SK-N-SH (cell line): ENCODE results near the gene ARHGAP1. TPM values are rescaled to one million over a fixed set of nuclear protein-coding genes. Genes with fewer than 3 reads are reported as not detected.

Experiments
- CTCF ChIA-PET: fragments of 300-600, 350-600 bp; formaldehyde crosslinking; extraction: SDS; loops from one replicate; lab custom pipeline; 2021; lab: Yijun Ruan, JAX
- POLR2A ChIA-PET: fragments of 350-600 bp; sonication (Branson Sonifier 250); formaldehyde crosslinking; extraction: SDS; loops from one replicate; lab custom pipeline; 2020; ENCODE audit warnings: antibody characterized with exemption, inconsistent platforms; lab: Yijun Ruan, JAX
- DNase-seq: peaks from one replicate; pipeline ENCODE4 v3.0.0; 2012
- H2AFZ ChIP-seq: fragments of 200-600 bp; sonication (generic); 2 replicates; pipeline ENCODE4 v1.8.1; 2016; ENCODE audit warnings: antibody characterized with exemption, mild to moderate bottlenecking, low read depth
- H3F3A ChIP-seq: fragments of 200-600 bp; sonication (generic); replicated peaks from 2 replicates; pipeline ENCODE3; 2016; ENCODE audit warnings: antibody characterized with exemption, mild to moderate bottlenecking; ENCODE audit not compliant: insufficient read depth
- H3K27ac ChIP-seq, 2 experiments: fragments of 200-500 bp in 1 of 2; fragments of 200-600 bp in 1 of 2; sonication (Bioruptor generic) in 1 of 2; sonication (generic), shearing (Covaris generic) in 1 of 2; 2 replicates each; pipeline versions ENCODE4 v1.5.1 to v1.6.1; 2014 to 2016; ENCODE audit warnings: low read depth in 2 of 2, inconsistent platforms in 1 of 2, low read length in 1 of 2, mild to moderate bottlenecking in 1 of 2, mixed read lengths in 1 of 2
- H3K27me3 ChIP-seq: fragments of 200-600 bp; sonication (generic), shearing (Covaris generic); 2 replicates; pipeline ENCODE4 v1.6.1; 2016; ENCODE audit warnings: mixed run types; ENCODE audit not compliant: insufficient read depth
- H3K36me3 ChIP-seq, 2 experiments: fragments of 200-500 bp in 1 of 2; fragments of 200-600 bp in 1 of 2; sonication (Bioruptor generic) in 1 of 2; sonication (generic) in 1 of 2; replicated peaks in 1 of 2; 2 replicates each; pipeline versions ENCODE3 to v1.5.1; 2014 to 2016; ENCODE audit warnings: low read length in 1 of 2, mild to moderate bottlenecking in 1 of 2; ENCODE audit not compliant: insufficient read depth in 2 of 2, control insufficient read depth in 1 of 2
- H3K4me1 ChIP-seq, 2 experiments: fragments of 200-500 bp in 1 of 2; fragments of 200-600 bp in 1 of 2; sonication (Bioruptor generic) in 1 of 2; sonication (generic), shearing (Covaris generic) in 1 of 2; 2 replicates each; pipeline versions ENCODE4 v1.5.1 to v1.6.1; 2014 to 2016; ENCODE audit warnings: low read depth in 1 of 2, low read length in 1 of 2, mixed run types in 1 of 2; ENCODE audit not compliant: insufficient read depth in 2 of 2, control insufficient read depth in 1 of 2
- H3K4me2 ChIP-seq: fragments of 200-600 bp; sonication (generic), shearing (Covaris generic); 2 replicates; pipeline ENCODE4 v1.6.1; 2017; ENCODE audit warnings: mixed run types
- H3K4me3 ChIP-seq, 2 experiments: fragments of 200-500 bp in 1 of 2; fragments of 200-600 bp in 1 of 2; sonication (Bioruptor generic) in 1 of 2; sonication (generic), shearing (Covaris generic) in 1 of 2; 2 replicates each; pipeline versions ENCODE4 v1.5.1 to v1.8.1; 2014 to 2016; ENCODE audit warnings: low read depth in 2 of 2, inconsistent platforms in 1 of 2, low read length in 1 of 2, mild to moderate bottlenecking in 1 of 2, mixed read lengths in 1 of 2, moderate library complexity in 1 of 2
- H3K79me2 ChIP-seq: fragments of 200-600 bp; sonication (generic); 2 replicates; pipeline ENCODE4 v1.8.1; 2017; ENCODE audit warnings: mild to moderate bottlenecking; ENCODE audit not compliant: insufficient read depth
- H3K9ac ChIP-seq: fragments of 200-600 bp; sonication (generic); 2 replicates; pipeline ENCODE4 v1.6.1; 2017; ENCODE audit warnings: mixed run types
- H3K9me2 ChIP-seq: fragments of 200-600 bp; sonication (generic); 2 replicates; pipeline ENCODE4 v1.6.1; 2017; ENCODE audit warnings: mixed run types
- H3K9me3 ChIP-seq: fragments of 200-600 bp; sonication (generic); 2 replicates; pipeline ENCODE4 v1.6.1; 2017; ENCODE audit warnings: mixed run types, mild to moderate bottlenecking, moderate library complexity
- H4K20me1 ChIP-seq: fragments of 200-600 bp; sonication (generic); 2 replicates; pipeline ENCODE4 v1.6.1; 2017; ENCODE audit warnings: mild to moderate bottlenecking, mixed run types; ENCODE audit not compliant: insufficient read depth
- ELF1 ChIP-seq: IDR thresholded peaks from 2 replicates; pipeline ENCODE4 v1.4.0; 2012
- EP300 ChIP-seq, 2 experiments: IDR thresholded peaks; 2 replicates each; pipeline versions ENCODE4 v1.4.0 to v1.6.1; 2012; ENCODE audit warnings: borderline replicate concordance in 1 of 2, low read depth in 1 of 2, low read length in 1 of 2
- EZH2phosphoT487 ChIP-seq: fragments of 200-600 bp; sonication (generic); IDR thresholded peaks from 2 replicates; pipeline ENCODE4 v1.6.1; 2017; ENCODE audit warnings: low read depth, mixed run types, mild to moderate bottlenecking, antibody characterized with exemption, moderate library complexity, borderline replicate concordance
- FOXM1 ChIP-seq: IDR thresholded peaks from 2 replicates; pipeline ENCODE4 v1.4.0; 2012; ENCODE audit warnings: low read depth, mild to moderate bottlenecking
- GABPA ChIP-seq: IDR thresholded peaks from 2 replicates; pipeline ENCODE4 v1.4.0; 2012; ENCODE audit warnings: low read depth, mild to moderate bottlenecking
- GATA2 ChIP-seq: sonication (generic); formaldehyde crosslinking; IDR thresholded peaks from 2 replicates; pipeline ENCODE4 v1.5.0; 2020; ENCODE audit warnings: mild to moderate bottlenecking, missing genetic modification reagents
- JUND ChIP-seq: IDR thresholded peaks from 2 replicates; pipeline ENCODE4 v1.4.0; 2012
- MXI1 ChIP-seq: IDR thresholded peaks from 2 replicates; pipeline ENCODE4 v1.6.1; 2012; ENCODE audit warnings: mild to moderate bottlenecking, low read depth, low read length, improper control_type of control experiment
- SIN3A ChIP-seq: IDR thresholded peaks from 2 replicates; pipeline ENCODE4 v1.6.1; 2012; ENCODE audit warnings: low read depth, mild to moderate bottlenecking, low read length, moderate library complexity, borderline replicate concordance
- TEAD4 ChIP-seq: IDR thresholded peaks from 2 replicates; pipeline ENCODE4 v1.4.0; 2012; ENCODE audit warnings: mild to moderate bottlenecking, borderline replicate concordance; ENCODE audit not compliant: insufficient read depth
- YY1 ChIP-seq: IDR thresholded peaks from 2 replicates; pipeline ENCODE4 v1.4.0; 2012; ENCODE audit warnings: low read depth, mild to moderate bottlenecking
- WGBS: methylation state at CpG from one replicate; pipeline ENCODE4 v1.1.6; 2017; ENCODE audit warnings: low lambda C conversion rate; 5-methylcytosine and 5-hydroxymethylcytosine counted together
- polyA plus RNA-seq, 3 experiments: library from polyadenylated mRNA; depleted of rRNA; stranded (reverse); fragments of >200 nt; gene quantifications; 2 replicates each; pipeline ENCODE4 v1.2.3, GENCODE V29; 2012
- TF ChIP-seq, protein P1 (sequence below): fragments of 150-350 bp; IDR thresholded peaks from 2 replicates; pipeline ENCODE4 v1.6.1; 2016; ENCODE audit warnings: mild to moderate bottlenecking, low read depth, low read length
- TF ChIP-seq, protein P2 (sequence below): IDR thresholded peaks from 2 replicates; pipeline ENCODE4 v1.4.0; 2012; ENCODE audit warnings: low read depth, borderline replicate concordance
- TF ChIP-seq, protein P3 (sequence below): IDR thresholded peaks from 2 replicates; pipeline ENCODE4 v1.4.0; 2012; ENCODE audit warnings: low read depth
- TF ChIP-seq, protein P4 (sequence below): IDR thresholded peaks from 2 replicates; pipeline ENCODE4 v1.4.0; 2012; ENCODE audit warnings: low read depth, borderline replicate concordance

The ARHGAP1 gene
- polyA plus RNA-seq, 1 of the 3 experiments (the other 2 are of a cell fraction): 27.1 TPM

DNA sequence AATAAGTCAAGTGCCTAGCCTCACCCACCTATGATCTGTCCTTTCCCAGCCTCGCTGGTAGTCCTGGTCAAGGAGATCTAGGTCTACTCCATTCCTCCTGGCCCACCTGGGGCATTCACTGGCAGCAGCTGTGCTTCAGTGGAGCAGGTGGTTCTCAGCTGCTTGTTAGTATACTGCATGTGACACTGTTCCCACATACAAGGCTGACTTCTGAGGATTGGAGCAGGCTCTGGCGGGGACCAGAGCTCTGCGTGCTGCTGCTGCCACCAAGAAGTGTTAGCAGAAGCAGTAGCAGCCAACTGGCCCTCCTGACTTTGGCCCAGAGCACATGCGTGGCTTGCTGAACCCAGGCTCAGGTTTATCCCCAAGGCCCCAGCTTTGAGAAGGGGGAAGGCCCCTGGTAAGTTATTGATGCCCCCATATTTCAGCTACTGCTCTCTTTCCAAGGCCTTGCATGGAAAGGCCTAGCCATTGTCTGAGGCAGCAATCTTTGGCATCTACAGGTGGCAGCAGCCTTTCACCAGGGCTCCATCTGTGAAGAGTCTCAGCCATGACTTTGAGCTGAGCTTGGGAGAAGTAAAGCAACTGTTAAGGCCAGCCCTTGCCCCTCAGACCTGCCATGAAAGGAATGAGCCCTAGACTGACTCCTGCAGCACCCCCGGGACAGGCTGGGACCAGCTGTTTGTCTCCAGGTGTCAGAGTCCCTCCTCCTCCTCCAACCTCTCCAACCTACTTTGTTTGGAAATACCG is 26.5 kb downstream of the ARHGAP1 start:
- Histone ChIP-seq H3K4me2 (no peak overlapping the region), H3K36me3 (peaks cover 29 to 59% of the 10 kb centered on the region in 2 experiments), H3K9me2 (no peaks in the 10 kb centered on the region), H3K27ac (peak overlapping the region in 1 of 2 experiments; percentile 34; a peak in 1 of 4 replicates), H4K20me1 (no peaks in the 10 kb centered on the region), H3K79me2 (no peaks in the 10 kb centered on the region), H3F3A (peaks cover 7% of the 10 kb centered on the region), H3K4me1 (peaks cover 0 to 15% of the 10 kb centered on the region in 2 experiments; a peak in 1 of 4 replicates), H3K27me3 (no peaks in the 10 kb centered on the region), H3K4me3 (no peak overlapping the region), H3K9me3 (no peaks in the 10 kb centered on the region), H3K9ac (no peak overlapping the region), H2AFZ (no peak overlapping the region)
- DNase-seq: no peak
- 78% methylated on average over 3 of the region's 6 CpGs for WGBS
- no peak for TF ChIP-seq EZH2phosphoT487
- TF ChIP-seq, protein P1, sequence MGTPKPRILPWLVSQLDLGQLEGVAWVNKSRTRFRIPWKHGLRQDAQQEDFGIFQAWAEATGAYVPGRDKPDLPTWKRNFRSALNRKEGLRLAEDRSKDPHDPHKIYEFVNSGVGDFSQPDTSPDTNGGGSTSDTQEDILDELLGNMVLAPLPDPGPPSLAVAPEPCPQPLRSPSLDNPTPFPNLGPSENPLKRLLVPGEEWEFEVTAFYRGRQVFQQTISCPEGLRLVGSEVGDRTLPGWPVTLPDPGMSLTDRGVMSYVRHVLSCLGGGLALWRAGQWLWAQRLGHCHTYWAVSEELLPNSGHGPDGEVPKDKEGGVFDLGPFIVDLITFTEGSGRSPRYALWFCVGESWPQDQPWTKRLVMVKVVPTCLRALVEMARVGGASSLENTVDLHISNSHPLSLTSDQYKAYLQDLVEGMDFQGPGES: no peak
- TF ChIP-seq, protein P2, sequence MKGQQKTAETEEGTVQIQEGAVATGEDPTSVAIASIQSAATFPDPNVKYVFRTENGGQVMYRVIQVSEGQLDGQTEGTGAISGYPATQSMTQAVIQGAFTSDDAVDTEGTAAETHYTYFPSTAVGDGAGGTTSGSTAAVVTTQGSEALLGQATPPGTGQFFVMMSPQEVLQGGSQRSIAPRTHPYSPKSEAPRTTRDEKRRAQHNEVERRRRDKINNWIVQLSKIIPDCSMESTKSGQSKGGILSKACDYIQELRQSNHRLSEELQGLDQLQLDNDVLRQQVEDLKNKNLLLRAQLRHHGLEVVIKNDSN: no peak
- no peak for TF ChIP-seq YY1
- TF ChIP-seq GABPA: no peak
- no peak for TF ChIP-seq GATA2
- ChIA-PET CTCF (interaction anchor here (0.7 to 1.4 kb wide), 6 partner anchors 9 to 284 kb away, joined by 3 to 5 read pairs (median 4); no protein-coding TSS in a partner anchor), POLR2A (interaction anchor here (0.6 to 1.5 kb wide), 3 partner anchors 13 to 34 kb away, joined by 3 to 4 read pairs (median 3); no protein-coding TSS in a partner anchor)

DNA sequence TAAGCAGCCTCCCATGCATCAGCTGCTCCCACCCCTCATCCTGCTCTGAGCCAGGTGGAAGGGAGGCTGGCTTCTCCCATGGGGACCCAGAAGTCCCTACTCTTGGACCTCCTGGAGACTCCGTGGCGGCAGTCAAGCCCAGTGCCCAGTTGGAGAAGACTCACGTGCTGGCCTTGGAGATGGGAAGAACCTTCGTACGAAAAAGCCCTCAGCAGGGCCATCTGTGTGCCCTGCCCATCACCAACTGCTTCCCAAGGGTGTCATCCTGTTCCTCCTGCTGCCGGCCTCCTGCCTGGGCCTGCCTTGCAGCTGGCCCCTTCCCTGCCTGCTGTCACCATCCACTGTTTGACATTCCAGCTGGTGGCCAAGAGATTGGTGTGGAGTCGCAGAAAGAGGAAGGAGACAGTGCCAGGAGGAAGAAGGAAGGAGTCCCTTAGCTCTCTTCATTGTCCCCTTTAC is 28.0 kb downstream of the ARHGAP1 start:
- WGBS: 100% methylated on average over 3 of the region's 7 CpGs
- Histone ChIP-seq H3K36me3 (peaks cover 34 to 63% of the 10 kb centered on the region in 2 experiments), H3K27ac (no peak overlapping the region), H3K4me2 (no peak overlapping the region), H3K27me3 (no peaks in the 10 kb centered on the region), H3K4me1 (peaks cover 0 to 15% of the 10 kb centered on the region in 2 experiments; a peak in 1 of 4 replicates), H4K20me1 (no peaks in the 10 kb centered on the region), H3K4me3 (no peak overlapping the region), H3K79me2 (no peaks in the 10 kb centered on the region), H3K9me3 (no peaks in the 10 kb centered on the region), H3K9ac (no peak overlapping the region), H2AFZ (no peak overlapping the region), H3K9me2 (no peaks in the 10 kb centered on the region), H3F3A (peaks cover 3% of the 10 kb centered on the region)
- no peak for DNase-seq
- TF ChIP-seq, protein P3, sequence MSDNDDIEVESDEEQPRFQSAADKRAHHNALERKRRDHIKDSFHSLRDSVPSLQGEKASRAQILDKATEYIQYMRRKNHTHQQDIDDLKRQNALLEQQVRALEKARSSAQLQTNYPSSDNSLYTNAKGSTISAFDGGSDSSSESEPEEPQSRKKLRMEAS: no peak
- TF ChIP-seq SIN3A: no peak
- TF ChIP-seq JUND: no peak
- no peak for TF ChIP-seq EP300 (IDR thresholded peaks at IDR 0.05; ENCODE audit: borderline replicate concordance in 1 of 2, low read depth in 1 of 2, low read length in 1 of 2)
- TF ChIP-seq GATA2: no peak
- TF ChIP-seq FOXM1: no peak
- TF ChIP-seq, protein P4, sequence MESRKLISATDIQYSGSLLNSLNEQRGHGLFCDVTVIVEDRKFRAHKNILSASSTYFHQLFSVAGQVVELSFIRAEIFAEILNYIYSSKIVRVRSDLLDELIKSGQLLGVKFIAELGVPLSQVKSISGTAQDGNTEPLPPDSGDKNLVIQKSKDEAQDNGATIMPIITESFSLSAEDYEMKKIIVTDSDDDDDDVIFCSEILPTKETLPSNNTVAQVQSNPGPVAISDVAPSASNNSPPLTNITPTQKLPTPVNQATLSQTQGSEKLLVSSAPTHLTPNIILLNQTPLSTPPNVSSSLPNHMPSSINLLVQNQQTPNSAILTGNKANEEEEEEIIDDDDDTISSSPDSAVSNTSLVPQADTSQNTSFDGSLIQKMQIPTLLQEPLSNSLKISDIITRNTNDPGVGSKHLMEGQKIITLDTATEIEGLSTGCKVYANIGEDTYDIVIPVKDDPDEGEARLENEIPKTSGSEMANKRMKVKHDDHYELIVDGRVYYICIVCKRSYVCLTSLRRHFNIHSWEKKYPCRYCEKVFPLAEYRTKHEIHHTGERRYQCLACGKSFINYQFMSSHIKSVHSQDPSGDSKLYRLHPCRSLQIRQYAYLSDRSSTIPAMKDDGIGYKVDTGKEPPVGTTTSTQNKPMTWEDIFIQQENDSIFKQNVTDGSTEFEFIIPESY: no peak
- no peak for TF ChIP-seq TEAD4
- no peak for TF ChIP-seq MXI1
- no peak for TF ChIP-seq ELF1
- no peak for TF ChIP-seq GABPA
- no peak for TF ChIP-seq YY1
- ChIA-PET POLR2A (no interaction called here), CTCF (no interaction called here)
